Epithelial cell of proximal tubule (primary cell): Measurements from ENCODE around the gene SPTBN5. TPM values are rescaled to one million over a fixed set of nuclear protein-coding genes. Genes with fewer than 3 reads are reported as not detected.

Experiments used
- DNase-seq: peaks from one replicate; pipeline ENCODE4 v3.0.0-alpha.2; 2011; ENCODE audit warnings: low read depth
- H3K4me3 ChIP-seq: 2 replicates; pipeline ENCODE4 v1.5.1; 2011; ENCODE audit warnings: low read depth, mild to moderate bottlenecking, low read length
- total RNA-seq: library from RNA; depleted of rRNA; stranded (reverse); fragments of >200 nt; gene quantifications from 2 replicates; pipeline ENCODE4 v1.2.3, GENCODE V29; 2015
- TF ChIP-seq, protein P1 (sequence below): conservative IDR thresholded peaks from 2 replicates; pipeline ENCODE4 v1.5.1; 2012; ENCODE audit warnings: low read depth, mild to moderate bottlenecking, low read length

The SPTBN5 gene
- total RNA-seq, 1 donor from 2014 or later = 0.63 TPM

DNA sequence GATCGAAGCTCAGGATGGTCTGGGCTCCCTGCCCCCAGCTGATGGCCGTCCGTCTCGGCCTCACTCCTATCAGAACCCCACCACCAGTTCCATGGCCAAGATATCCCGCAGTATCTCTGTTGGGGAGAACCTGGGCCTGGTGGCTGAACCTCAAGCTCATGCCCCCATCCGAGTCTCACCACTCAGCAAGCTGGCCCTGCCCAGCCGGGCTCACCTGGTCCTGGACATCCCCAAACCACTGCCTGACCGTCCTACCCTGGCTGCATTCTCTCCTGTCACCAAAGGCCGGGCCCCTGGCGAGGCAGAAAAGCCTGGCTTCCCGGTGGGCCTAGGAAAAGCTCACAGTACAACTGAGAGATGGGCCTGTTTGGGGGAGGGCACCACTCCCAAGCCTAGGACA lies 70.4 kb downstream of the SPTBN5 start:
- DNase-seq = no peak
- TF ChIP-seq, protein P1, sequence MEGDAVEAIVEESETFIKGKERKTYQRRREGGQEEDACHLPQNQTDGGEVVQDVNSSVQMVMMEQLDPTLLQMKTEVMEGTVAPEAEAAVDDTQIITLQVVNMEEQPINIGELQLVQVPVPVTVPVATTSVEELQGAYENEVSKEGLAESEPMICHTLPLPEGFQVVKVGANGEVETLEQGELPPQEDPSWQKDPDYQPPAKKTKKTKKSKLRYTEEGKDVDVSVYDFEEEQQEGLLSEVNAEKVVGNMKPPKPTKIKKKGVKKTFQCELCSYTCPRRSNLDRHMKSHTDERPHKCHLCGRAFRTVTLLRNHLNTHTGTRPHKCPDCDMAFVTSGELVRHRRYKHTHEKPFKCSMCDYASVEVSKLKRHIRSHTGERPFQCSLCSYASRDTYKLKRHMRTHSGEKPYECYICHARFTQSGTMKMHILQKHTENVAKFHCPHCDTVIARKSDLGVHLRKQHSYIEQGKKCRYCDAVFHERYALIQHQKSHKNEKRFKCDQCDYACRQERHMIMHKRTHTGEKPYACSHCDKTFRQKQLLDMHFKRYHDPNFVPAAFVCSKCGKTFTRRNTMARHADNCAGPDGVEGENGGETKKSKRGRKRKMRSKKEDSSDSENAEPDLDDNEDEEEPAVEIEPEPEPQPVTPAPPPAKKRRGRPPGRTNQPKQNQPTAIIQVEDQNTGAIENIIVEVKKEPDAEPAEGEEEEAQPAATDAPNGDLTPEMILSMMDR = no peak
- H3K4me3 ChIP-seq = no peak overlapping the region

DNA sequence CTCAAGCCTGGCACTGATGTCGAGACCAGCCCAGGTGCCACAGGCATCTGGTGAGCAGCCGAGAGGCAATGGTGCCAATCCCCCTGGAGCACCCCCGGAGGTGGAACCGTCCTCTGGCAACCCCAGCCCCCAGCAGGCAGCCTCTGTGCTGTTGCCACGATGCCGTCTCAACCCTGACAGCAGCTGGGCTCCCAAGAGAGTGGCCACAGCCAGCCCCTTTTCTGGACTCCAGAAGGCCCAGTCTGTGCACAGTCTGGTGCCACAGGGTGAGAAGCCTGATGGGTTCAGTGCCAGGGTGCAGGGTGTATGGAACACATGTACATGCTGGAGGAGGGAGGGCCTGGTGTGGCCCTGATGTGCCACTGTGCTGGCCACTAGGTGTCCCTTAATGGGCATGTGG lies 70.9 kb downstream of the SPTBN5 start:
- no peak overlapping the region for H3K4me3 ChIP-seq
- TF ChIP-seq, protein P1 = peak; percentile 12
- DNase-seq = no peak

DNA sequence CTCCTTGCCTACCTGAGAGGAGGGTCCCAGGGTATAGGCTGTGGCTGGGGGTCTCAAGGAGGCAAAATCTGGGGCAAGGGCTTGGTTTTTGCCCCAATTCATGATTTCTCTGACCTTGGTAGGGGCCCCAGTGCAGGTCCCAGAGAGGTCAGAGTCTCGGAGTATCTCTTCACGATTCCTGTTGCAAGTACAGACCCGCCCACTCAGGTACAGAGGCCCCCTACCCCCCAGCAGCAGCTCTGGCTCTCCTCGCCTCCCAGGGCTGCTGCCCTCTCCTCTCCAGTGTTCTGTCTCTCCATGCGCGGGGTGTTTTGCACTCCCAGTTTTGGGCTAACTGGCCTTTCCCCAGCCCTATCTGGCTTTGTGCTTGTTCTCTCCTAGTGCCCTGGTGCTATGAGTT lies 71.4 kb downstream of the SPTBN5 start:
- no peak for DNase-seq
- H3K4me3 ChIP-seq = no peak overlapping the region
- TF ChIP-seq, protein P1 = no peak

DNA sequence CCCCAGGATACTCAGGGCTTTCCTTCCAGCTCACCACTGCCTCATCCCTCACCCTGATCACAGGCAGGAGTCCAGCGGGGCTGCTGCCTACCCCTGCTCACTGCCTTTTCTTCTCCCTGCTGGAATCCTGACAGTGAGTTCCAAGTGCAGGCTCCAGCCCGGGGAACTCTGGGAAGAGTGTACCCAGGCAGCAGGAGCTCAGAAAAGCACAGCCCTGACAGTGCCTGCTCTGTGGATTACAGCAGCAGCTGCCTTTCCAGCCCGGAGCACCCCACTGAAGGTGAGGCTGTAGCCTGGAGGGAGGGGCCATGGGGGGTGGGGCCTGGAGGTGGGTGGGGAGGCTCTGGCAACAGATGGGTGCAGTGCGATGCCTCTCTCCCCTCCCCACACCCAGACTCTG lies 72.0 kb downstream of the SPTBN5 start:
- DNase-seq = no peak
- TF ChIP-seq, protein P1 = no peak
- H3K4me3 ChIP-seq = no peak overlapping the region

DNA sequence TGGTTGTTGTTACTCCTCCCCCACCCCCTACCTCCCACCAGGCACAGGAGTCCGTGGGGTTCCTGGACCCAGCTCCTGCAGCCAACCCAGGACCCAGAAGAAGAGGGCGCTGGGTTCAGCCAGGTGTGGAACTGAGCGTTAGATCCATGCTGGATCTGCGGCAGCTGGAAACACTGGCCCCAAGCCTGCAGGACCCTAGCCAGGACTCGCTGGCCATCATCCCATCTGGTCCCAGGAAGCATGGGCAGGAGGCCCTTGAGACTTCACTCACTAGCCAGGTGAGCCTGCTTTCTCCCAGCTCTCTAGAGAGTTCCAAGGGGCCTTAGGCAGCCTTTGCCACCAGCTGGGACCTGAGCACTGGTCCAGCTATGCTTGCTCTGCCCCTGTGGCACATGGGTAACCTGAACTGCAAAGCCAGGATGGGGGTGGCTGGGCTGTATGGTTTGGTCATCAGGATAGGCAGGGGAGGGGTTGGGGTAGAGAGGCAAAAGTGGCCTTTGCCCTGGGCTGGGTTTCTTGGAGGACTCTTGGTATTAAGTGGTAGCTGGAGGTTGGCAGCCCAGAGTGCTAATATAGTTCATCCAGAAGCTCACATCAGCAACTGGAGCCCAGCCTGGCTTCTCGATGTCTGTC lies 72.9 kb downstream of the SPTBN5 start:
- no peak overlapping the region for H3K4me3 ChIP-seq
- no peak for DNase-seq
- TF ChIP-seq, protein P1 = no peak

DNA sequence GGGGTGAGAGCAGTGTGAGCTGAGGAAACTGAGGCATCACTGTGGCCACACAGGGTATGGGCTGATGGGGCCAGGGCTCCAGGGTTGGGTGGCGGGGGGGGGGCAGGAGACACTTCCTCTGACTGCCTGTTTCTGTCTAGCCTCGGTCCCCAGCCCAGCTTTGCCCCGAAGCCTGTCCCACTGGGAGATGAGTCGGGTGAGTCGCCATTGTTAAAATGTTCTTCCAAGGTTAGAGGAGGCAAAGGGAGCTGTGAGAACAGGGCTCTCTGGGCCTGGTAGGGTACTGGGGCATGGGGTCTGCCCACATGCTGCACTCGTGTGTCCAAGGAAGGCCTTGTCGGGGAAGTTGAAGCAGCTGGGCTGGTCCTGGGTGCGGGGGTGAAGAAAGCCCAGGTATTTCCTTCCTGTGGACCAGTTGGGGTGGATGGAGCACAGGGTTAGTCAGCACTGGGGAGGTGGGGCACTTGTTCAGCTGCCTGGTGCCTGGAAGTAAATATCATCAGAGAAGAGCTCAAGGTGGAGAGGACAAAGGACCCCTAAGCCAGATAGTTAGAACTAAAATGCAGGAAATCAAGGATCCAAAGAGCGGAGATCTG lies 74.3 kb downstream of the SPTBN5 start:
- no peak overlapping the region for H3K4me3 ChIP-seq
- TF ChIP-seq, protein P1 = no peak
- DNase-seq = no peak

DNA sequence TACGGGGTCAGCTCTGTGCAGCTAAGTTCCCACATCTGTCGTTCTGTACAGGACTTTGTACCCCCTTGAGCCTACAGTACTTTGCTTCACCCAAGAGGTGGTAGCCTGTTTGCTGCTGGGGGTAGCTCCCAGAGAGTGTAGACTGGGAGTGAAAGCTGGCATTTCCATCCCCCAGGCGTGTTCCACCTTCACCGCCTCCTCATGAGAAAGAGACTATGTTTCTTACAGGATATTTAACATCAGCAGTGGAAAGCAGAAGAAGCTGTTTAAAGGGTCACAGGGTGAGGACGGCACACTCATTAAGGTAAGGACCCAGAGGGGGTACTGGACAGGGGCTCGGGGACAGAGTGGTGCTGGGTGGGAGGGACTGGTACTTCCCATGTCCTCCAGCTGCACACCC lies 76.1 kb downstream of the SPTBN5 start:
- no peak overlapping the region for H3K4me3 ChIP-seq
- no peak for DNase-seq
- TF ChIP-seq, protein P1 = no peak
